T-helper 2 cell (primary cell): ENCODE data around the gene HMGB3.
"Not testable (repeated sequence)": the region's sequence is repeated elsewhere in the genome, so short reads cannot be mapped to it uniquely, and the experiment has no call there.

Source experiments
- DNase-seq, 5 experiments: peaks; one replicate each; pipeline versions ENCODE4 v3.0.0 to v3.0.0-alpha.2; 2012 to 2022

The HMGB3 gene

GRCh38 chrX:150977411-150978162 is 5.5 kb upstream of the HMGB3 start:
- DNase-seq = no peak

GRCh38 chrX:150980186-150980585 is 2.9 kb upstream of the HMGB3 start:
- DNase-seq = no peak

- no peak for DNase-seq
These were observed 2.4 kb upstream of the HMGB3 start for GRCh38 chrX:150980711-150981110.

GRCh38 chrX:150982235-150982787 is 824 bp upstream of the HMGB3 start:
- DNase-seq = no peak

- DNase-seq = peak in 2 of 5 experiments; percentile 4 to 17
These were observed 510 bp downstream of the HMGB3 start for GRCh38 chrX:150983521-150984168.

- DNase-seq = peak in 2 of 5 experiments; percentile 4 to 23
These were observed 1.2 kb downstream of the HMGB3 start for GRCh38 chrX:150984169-150984824.

GRCh38 chrX:150987687-150988086 is 4.6 kb downstream of the HMGB3 start:
- DNase-seq = not testable (repeated sequence)

GRCh38 chrX:150989420-150989819 is 6.3 kb downstream of the HMGB3 start:
- no peak for DNase-seq

- no peak for DNase-seq
These were observed 7.8 kb downstream of the HMGB3 start for GRCh38 chrX:150990910-150991309.

- DNase-seq = no peak
These were observed 17.8 kb downstream of the HMGB3 start for GRCh38 chrX:151000861-151001331.

- no peak for DNase-seq
These were observed 20.9 kb downstream of the HMGB3 start for GRCh38 chrX:151004085-151004484.

- DNase-seq = no peak
These were observed 23.4 kb downstream of the HMGB3 start for GRCh38 chrX:151006410-151007109.

GRCh38 chrX:151009582-151009981 is 26.4 kb downstream of the HMGB3 start:
- no peak for DNase-seq

GRCh38 chrX:151013164-151013743 is 30.1 kb downstream of the HMGB3 start:
- no peak for DNase-seq

GRCh38 chrX:151015684-151016083 is 32.5 kb downstream of the HMGB3 start:
- DNase-seq = no peak

- no peak for DNase-seq
These were observed 36.7 kb downstream of the HMGB3 start for GRCh38 chrX:151019856-151020255.

- peak in 1 of 5 experiments; percentile 19 for DNase-seq
These were observed 47.7 kb downstream of the HMGB3 start for GRCh38 chrX:151030845-151031244.

GRCh38 chrX:151031391-151031975 is 48.3 kb downstream of the HMGB3 start:
- no peak for DNase-seq

- no peak for DNase-seq
These were observed 56.2 kb downstream of the HMGB3 start for GRCh38 chrX:151039351-151039750.
